Mucosa of stomach (tissue), 1 donor: ENCODE measurements around the gene GALNT6.

Source experiments
- H3K27me3 ChIP-seq: one replicate; pipeline ENCODE4 v1.7.0; 2013; ENCODE audit warnings: mild to moderate bottlenecking, low read length; ENCODE audit not compliant: control insufficient read depth, insufficient read depth
- H3K36me3 ChIP-seq: one replicate; pipeline ENCODE4 v1.7.0; 2013; ENCODE audit warnings: low read length; ENCODE audit not compliant: control insufficient read depth, insufficient read depth
- H3K4me1 ChIP-seq: one replicate; pipeline ENCODE4 v1.7.0; 2013; ENCODE audit warnings: mild to moderate bottlenecking, low read length; ENCODE audit not compliant: control insufficient read depth, insufficient read depth
- H3K4me3 ChIP-seq: one replicate; pipeline ENCODE4 v1.7.0; 2013; ENCODE audit warnings: low read length
- H3K9ac ChIP-seq: one replicate; pipeline ENCODE4 v1.7.0; 2013; ENCODE audit warnings: mild to moderate bottlenecking, low read length, moderate library complexity
- H3K9me3 ChIP-seq: one replicate; pipeline ENCODE4 v1.7.0; 2013; ENCODE audit warnings: mild to moderate bottlenecking, low read length, moderate library complexity; ENCODE audit not compliant: control insufficient read depth
- donor health status: Pancreatic carcinoma.

The GALNT6 gene

DNA sequence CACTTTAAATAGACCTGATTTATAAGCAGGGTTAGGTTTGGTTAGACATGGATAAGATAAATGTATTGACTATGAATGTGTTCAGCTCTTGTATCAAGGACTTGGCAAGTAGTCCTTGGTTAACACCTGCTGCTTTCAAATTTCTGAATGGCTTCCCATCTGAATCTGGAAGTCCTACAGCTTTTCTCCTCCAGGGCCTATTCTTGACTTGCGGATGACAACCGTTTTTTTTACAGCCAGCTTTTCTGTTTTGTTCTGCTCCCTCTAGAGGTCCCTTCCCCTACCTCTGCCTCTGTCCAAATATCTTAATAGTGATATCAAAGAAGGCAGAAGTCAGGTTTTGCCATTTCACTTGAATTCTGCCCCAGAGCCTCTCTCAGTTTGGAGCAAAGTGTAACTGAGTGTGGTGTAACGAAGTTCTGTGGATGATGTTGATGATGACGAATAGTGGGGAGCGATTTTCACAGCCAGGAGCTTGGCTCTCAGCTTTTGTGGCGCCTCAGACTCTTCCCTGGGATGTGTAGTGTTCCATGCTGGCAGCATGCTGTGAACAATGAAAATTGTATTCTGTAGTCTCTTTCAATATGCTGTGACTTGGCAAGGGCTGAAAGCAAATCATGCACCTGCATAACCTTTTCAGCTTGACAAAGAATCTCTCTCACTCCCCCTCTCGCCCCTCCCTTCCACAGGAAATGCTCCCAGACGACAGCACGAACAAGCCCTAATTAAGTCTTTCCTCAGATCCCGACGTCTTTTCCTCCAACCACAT is 28.4 kb upstream of the GALNT6 start:
- no peaks in the 10 kb centered on the region for H3K36me3 ChIP-seq
- H3K9ac ChIP-seq: no peak overlapping the region
- H3K9me3 ChIP-seq: no peaks in the 10 kb centered on the region
- H3K27me3 ChIP-seq: no peaks in the 10 kb centered on the region
- no peak overlapping the region for H3K4me3 ChIP-seq
- H3K4me1 ChIP-seq: peaks cover 38% of the 10 kb centered on the region

DNA sequence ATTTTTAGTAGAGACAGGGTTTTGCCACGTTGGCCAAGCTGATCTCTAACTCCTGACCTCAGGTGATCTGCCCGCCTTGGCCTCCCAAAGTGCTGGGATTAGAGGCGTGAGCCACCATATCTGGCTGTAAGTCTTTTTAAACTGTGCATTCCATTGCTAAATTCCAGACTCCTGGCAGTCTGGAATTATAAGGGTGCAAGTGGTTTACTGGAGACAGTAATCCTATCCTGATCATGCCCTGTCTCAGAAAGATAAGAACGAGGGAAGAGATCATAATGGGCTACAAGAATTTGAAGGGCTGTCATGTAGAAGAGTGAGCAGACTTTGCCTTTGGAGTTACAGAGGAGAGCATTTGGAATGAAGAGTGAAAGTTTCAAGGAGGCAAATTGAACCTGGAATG is 26.6 kb upstream of the GALNT6 start:
- no peak overlapping the region for H3K9ac ChIP-seq
- H3K4me3 ChIP-seq: no peak overlapping the region
- peaks cover 32% of the 10 kb centered on the region for H3K4me1 ChIP-seq

DNA sequence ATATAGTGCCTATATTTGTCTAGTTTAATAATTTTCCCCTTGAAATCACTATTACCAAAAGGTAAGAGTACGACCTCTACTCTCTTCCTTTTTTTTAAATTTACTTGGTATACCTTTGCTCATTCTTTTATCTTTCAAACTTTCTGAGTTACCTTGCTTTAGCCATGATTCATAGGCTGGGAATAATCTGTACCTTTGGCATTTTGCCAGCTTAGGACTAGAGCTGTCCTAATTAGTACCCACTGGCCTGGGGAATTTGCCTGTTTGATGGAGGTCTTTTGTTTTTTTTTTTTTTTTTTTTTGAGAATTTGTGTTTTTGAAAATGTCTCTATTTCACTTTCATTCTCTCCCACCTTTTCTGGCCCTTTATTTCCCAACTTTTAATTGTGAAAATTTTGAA is 24.7 kb upstream of the GALNT6 start:
- no peak overlapping the region for H3K9ac ChIP-seq
- H3K4me1 ChIP-seq: peaks cover 28% of the 10 kb centered on the region

More for the DNA sequence above, 26.6 kb upstream of the GALNT6 start:
- Histone ChIP-seq H3K27me3 (no peaks in the 10 kb centered on the region), H3K36me3 (no peaks in the 10 kb centered on the region), H3K9me3 (no peaks in the 10 kb centered on the region)

DNA sequence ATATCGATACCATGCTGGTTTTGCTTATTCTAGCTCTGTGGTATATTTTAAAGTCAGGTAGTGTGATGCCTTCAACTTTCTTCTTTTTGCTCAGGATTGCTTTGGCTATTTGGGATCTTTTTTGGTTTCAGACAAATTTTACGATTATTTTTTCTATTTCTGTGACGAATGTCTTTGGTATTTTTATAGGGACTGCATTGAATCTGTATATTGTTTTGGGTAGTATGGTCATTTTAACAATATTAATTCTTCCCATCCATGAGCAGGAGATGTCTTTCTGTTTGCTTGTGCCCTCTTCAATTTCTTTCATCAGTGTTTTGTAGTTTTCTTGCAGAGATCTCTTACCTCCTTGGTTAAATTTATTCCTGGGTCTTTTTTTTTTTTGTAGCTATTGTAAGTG is 22.6 kb upstream of the GALNT6 start:
- H3K9ac ChIP-seq: no peak overlapping the region
- peaks cover 17% of the 10 kb centered on the region for H3K4me1 ChIP-seq
- no peaks in the 10 kb centered on the region for H3K27me3 ChIP-seq
- no peaks in the 10 kb centered on the region for H3K9me3 ChIP-seq
- H3K4me3 ChIP-seq: no peak overlapping the region
- no peaks in the 10 kb centered on the region for H3K36me3 ChIP-seq

More for the DNA sequence above, 24.7 kb upstream of the GALNT6 start:
- Histone ChIP-seq H3K9me3 (no peaks in the 10 kb centered on the region), H3K36me3 (no peaks in the 10 kb centered on the region), H3K4me3 (no peak overlapping the region), H3K27me3 (no peaks in the 10 kb centered on the region)

DNA sequence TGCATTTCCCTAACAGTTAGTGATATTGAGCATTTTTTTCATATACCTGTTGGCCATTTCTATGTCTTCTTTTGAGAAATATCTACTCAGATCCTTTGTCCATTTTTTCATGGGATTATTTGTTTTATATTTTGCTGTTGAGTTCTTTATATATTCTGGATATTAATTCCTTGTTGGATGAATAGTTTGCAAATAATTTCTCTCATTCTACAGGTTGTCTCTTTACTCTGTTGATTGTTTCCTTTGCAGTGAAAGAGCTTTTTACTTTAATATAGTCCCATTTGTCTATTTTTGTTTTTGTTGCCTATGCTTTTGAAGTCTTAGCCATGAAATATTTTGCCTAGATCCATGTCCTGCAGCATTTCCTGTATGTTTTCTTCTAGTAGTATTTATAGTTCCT is 21.9 kb upstream of the GALNT6 start:
- Histone ChIP-seq H3K36me3 (no peaks in the 10 kb centered on the region), H3K4me3 (no peak overlapping the region), H3K9ac (no peak overlapping the region), H3K4me1 (peaks cover 16% of the 10 kb centered on the region), H3K27me3 (no peaks in the 10 kb centered on the region), H3K9me3 (no peaks in the 10 kb centered on the region)

DNA sequence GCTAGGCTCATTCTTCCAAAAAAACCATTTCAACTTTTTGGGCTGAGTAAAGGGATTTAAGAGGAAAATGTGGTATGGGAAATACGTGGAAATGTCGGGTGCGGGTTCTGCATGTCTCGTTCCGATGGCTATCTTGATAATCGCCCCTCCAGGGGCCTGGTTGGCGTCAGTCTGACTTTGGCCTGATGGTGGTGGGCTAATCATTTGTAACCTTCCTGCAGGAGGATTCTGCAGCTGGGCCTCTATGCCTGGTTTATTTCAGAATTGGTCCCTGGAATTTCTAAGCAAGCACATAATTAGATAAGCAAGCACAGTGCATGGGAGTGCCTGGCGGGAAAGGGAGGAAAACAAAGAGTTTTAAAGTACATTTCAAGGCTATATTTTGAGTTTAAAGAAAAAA is 18.6 kb upstream of the GALNT6 start:
- no peaks in the 10 kb centered on the region for H3K27me3 ChIP-seq
- no peaks in the 10 kb centered on the region for H3K36me3 ChIP-seq
- H3K4me1 ChIP-seq: peaks cover 37% of the 10 kb centered on the region
- no peak overlapping the region for H3K9ac ChIP-seq
- no peaks in the 10 kb centered on the region for H3K9me3 ChIP-seq
- H3K4me3 ChIP-seq: no peak overlapping the region

DNA sequence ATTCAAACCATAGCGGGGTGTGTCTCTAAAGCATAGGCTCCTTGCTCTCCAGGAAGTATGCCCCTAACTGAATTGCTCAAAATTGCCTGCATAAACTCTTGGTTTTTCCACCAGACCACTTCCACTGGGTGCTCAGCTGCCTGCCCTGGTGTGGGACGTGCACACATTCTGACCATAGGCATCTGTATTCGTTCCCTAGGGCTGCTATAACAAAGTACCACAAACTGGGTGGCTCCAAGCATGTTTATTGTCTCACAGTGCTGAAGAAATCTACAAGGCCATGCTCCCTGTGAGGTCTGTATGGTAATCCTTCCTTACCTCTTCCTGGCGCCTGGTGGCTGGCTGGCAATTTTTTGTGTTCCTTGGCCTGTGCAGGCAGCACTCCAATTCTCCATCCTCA is 16.4 kb upstream of the GALNT6 start:
- H3K9me3 ChIP-seq: no peaks in the 10 kb centered on the region
- peaks cover 53% of the 10 kb centered on the region for H3K4me1 ChIP-seq
- H3K27me3 ChIP-seq: no peaks in the 10 kb centered on the region
- no peak overlapping the region for H3K9ac ChIP-seq
- H3K36me3 ChIP-seq: no peaks in the 10 kb centered on the region
- H3K4me3 ChIP-seq: no peak overlapping the region

DNA sequence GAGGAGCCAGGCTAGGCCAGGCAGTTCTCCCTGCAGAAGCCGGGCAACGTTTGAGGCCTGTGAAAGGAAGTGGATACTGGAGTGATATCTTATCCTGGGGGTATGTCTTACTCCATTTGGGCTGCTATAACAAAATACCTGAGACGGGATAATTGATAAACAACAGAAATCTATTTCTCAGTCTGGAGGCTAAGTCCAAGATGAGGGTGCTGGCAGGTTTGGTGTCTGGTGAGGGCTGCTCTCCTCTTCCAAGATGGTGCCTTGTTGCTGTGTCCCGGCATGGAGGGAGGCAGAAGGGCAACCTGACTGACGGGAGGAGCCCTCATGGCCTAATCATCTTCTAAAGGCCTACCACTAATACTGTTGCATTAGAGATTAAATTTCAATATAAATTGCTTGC is 15.7 kb upstream of the GALNT6 start:
- peak overlapping the region; percentile 13 for H3K9ac ChIP-seq
- H3K9me3 ChIP-seq: no peaks in the 10 kb centered on the region
- H3K27me3 ChIP-seq: no peaks in the 10 kb centered on the region

DNA sequence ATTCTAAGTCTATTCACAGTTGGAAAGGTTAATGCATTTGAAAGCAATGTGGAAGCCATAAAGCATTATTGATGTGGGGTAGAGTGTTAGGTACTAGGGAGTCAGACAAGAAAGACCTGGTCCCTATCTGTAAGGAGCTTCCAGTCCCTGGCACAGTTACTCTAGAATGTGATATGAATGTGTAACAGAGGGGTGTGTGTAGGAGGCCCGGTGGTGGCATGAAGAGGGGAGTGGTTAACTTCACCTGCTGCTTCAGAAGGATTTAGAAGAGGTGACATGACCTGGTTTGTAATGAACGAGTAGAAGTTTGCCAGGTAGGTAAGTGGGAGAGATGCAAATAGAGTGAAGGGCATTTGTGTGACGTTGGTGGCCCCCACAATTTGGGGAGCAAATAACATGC is 15.1 kb upstream of the GALNT6 start:
- no peaks in the 10 kb centered on the region for H3K9me3 ChIP-seq
- H3K27me3 ChIP-seq: no peaks in the 10 kb centered on the region
- no peaks in the 10 kb centered on the region for H3K36me3 ChIP-seq
- H3K4me3 ChIP-seq: no peak overlapping the region
- peak overlapping the region; percentile 40 for H3K9ac ChIP-seq
- H3K4me1 ChIP-seq: peaks cover 60% of the 10 kb centered on the region

More for the DNA sequence above, 15.7 kb upstream of the GALNT6 start:
- no peak overlapping the region for H3K4me3 ChIP-seq
- peaks cover 54% of the 10 kb centered on the region for H3K4me1 ChIP-seq
- H3K36me3 ChIP-seq: no peaks in the 10 kb centered on the region

DNA sequence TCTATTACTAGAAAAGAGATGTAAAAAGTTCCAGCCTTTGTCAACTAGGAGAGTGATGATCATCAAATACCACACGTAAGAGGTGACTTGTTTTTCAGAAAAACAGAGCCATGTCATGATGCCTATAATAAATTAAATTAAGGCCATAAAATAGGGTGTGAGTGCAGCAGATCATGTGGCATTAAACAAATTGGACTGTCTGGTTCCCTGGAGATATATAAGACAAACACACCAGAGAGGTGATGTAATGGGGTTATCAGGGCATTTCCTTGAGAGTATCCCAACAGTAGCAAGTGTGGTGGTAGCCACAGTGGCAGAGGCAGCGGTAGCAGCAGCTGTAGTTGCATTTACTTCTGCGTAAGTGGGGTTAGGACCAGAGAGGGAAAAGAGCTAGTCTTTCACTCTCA is 14.6 kb upstream of the GALNT6 start:
- peak overlapping the region; percentile 40 for H3K9ac ChIP-seq
- H3K4me1 ChIP-seq: peaks cover 65% of the 10 kb centered on the region
- no peak overlapping the region for H3K4me3 ChIP-seq
- no peaks in the 10 kb centered on the region for H3K36me3 ChIP-seq
- H3K27me3 ChIP-seq: no peaks in the 10 kb centered on the region
- no peaks in the 10 kb centered on the region for H3K9me3 ChIP-seq

DNA sequence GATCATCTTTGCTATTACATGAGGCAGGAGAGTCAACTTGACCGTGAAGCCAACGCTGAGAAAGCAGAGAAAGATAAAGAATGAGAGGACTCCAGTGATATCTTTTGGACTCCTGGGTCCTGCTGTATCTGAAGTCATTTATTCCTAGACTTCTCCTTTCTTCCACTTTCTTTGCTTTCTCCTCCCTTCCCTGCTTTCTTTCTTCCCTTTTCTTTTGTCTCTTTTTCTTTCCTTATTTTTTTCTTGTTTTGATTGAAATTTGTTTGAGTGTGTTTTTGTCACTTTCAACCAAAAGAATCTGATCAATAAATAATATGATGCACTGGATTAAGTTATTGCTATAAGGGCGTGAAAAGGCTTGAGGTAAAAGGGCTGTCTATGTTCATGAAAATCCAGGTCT is 13.4 kb upstream of the GALNT6 start:
- no peaks in the 10 kb centered on the region for H3K9me3 ChIP-seq
- H3K9ac ChIP-seq: no peak overlapping the region
- no peaks in the 10 kb centered on the region for H3K27me3 ChIP-seq
- peaks cover 73% of the 10 kb centered on the region for H3K4me1 ChIP-seq
- no peak overlapping the region for H3K4me3 ChIP-seq
- no peaks in the 10 kb centered on the region for H3K36me3 ChIP-seq

DNA sequence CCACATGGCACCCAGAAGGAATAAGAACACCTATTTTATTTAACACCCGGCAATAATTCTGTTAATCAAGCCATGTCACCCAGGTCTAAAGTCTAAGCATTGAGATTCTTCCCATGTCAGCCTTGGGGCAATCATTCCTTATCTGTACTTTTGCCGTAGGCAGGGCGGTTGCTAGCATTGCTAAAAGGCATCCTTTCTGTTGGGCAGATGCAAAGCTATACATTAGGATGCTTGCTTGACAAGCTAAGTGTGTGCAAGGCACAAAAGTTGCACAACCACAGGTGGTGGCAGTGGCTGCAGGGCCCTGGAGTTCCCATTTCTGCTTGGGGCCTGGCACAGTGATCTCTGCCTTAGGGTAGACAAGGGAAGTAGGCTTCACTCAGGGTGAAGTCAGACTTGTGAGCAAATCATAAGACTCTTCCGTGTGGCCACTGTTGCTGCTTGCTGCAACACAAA is 12.5 kb upstream of the GALNT6 start:
- Histone ChIP-seq H3K4me1 (peaks cover 82% of the 10 kb centered on the region), H3K4me3 (no peak overlapping the region), H3K27me3 (no peaks in the 10 kb centered on the region), H3K36me3 (no peaks in the 10 kb centered on the region), H3K9ac (no peak overlapping the region), H3K9me3 (no peaks in the 10 kb centered on the region)
